PFSK-1 (cell line): ENCODE results near the gene USH2A.

ENCODE experiments used
- POLR2AphosphoS5 ChIP-seq: IDR thresholded peaks from 2 replicates; pipeline ENCODE4 v1.6.1; 2012; ENCODE audit warnings: low read depth, mild to moderate bottlenecking, control low read depth, low read length, moderate library complexity
- SIN3A ChIP-seq: IDR thresholded peaks from 2 replicates; pipeline ENCODE4 v1.6.1; 2012; ENCODE audit warnings: mild to moderate bottlenecking, low read length, moderate library complexity, borderline replicate concordance; ENCODE audit not compliant: insufficient read depth
- TAF1 ChIP-seq: IDR thresholded peaks from 2 replicates; pipeline ENCODE4 v1.6.1; 2012; ENCODE audit warnings: low read length, control low read depth, borderline replicate concordance; ENCODE audit not compliant: insufficient read depth
- TF ChIP-seq, protein P1 (sequence below), 2 experiments: IDR thresholded peaks; 2 replicates each; pipeline versions ENCODE4 v1.6.1 to v1.8.0; 2011 to 2012; ENCODE audit warnings: low read depth in 2 of 2, low read length in 2 of 2, control low read depth in 1 of 2, inconsistent platforms in 1 of 2, mild to moderate bottlenecking in 1 of 2, moderate library complexity in 1 of 2; ENCODE audit not compliant: insufficient read depth in 1 of 2

DNA sequence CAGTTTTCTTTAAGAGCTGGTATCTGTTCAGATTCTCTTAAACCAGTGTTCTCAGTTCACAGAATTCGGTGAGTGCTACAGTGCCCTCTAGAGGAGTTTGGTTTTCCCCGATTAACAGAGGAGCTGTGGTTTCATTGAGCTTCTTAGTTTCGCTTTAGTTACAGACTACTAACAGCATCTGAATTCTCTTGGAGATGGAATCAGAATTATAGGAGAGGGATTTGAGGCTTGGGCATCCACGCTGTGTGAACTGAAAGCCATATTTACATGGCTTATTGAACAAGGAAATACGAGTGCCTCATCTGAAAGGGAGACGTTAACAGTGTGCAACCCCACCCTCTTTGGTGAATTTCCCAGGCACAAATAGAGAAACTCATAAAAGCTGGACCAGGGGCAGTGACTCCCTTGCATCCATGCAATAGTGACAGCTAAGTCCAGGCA is 202.0 kb downstream of the USH2A start:
- TF ChIP-seq TAF1 (no peak; the same call in 1 of the 2 replicates), POLR2AphosphoS5 (no peak), SIN3A (no peak)
- TF ChIP-seq, protein P1, sequence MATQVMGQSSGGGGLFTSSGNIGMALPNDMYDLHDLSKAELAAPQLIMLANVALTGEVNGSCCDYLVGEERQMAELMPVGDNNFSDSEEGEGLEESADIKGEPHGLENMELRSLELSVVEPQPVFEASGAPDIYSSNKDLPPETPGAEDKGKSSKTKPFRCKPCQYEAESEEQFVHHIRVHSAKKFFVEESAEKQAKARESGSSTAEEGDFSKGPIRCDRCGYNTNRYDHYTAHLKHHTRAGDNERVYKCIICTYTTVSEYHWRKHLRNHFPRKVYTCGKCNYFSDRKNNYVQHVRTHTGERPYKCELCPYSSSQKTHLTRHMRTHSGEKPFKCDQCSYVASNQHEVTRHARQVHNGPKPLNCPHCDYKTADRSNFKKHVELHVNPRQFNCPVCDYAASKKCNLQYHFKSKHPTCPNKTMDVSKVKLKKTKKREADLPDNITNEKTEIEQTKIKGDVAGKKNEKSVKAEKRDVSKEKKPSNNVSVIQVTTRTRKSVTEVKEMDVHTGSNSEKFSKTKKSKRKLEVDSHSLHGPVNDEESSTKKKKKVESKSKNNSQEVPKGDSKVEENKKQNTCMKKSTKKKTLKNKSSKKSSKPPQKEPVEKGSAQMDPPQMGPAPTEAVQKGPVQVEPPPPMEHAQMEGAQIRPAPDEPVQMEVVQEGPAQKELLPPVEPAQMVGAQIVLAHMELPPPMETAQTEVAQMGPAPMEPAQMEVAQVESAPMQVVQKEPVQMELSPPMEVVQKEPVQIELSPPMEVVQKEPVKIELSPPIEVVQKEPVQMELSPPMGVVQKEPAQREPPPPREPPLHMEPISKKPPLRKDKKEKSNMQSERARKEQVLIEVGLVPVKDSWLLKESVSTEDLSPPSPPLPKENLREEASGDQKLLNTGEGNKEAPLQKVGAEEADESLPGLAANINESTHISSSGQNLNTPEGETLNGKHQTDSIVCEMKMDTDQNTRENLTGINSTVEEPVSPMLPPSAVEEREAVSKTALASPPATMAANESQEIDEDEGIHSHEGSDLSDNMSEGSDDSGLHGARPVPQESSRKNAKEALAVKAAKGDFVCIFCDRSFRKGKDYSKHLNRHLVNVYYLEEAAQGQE (IDR thresholded peaks at IDR 0.05; ENCODE audit: insufficient read depth in 1 of 2, low read depth in 2 of 2, low read length in 2 of 2) = no peak
